KMS-11 (cell line): ENCODE measurements around the gene NME7.

Experiments used
- H2AFZ ChIP-seq: fragments of 200-600 bp; sonication (generic); 2 replicates; pipeline ENCODE4 v1.6.1; 2016; ENCODE audit warnings: antibody characterized with exemption, mixed run types, low read depth
- H3K27ac ChIP-seq: fragments of 200-600 bp; sonication (generic); 2 replicates; pipeline ENCODE4 v1.6.1; 2016; ENCODE audit warnings: mild to moderate bottlenecking, mixed run types
- H3K27me3 ChIP-seq: fragments of 200-600 bp; sonication (generic); 2 replicates; pipeline ENCODE4 v1.6.1; 2017; ENCODE audit warnings: mild to moderate bottlenecking, low read depth, mixed run types, moderate library complexity; ENCODE audit not compliant: insufficient read depth
- H3K36me3 ChIP-seq: fragments of 200-600 bp; sonication (generic); 2 replicates; pipeline ENCODE4 v1.6.1; 2017; ENCODE audit warnings: mild to moderate bottlenecking, mixed run types; ENCODE audit not compliant: insufficient read depth
- H3K4me1 ChIP-seq: fragments of 200-600 bp; sonication (generic); 2 replicates; pipeline ENCODE4 v1.6.1; 2016; ENCODE audit warnings: mild to moderate bottlenecking, low read depth, mixed run types; ENCODE audit not compliant: poor library complexity, severe bottlenecking
- H3K4me2 ChIP-seq: fragments of 200-600 bp; sonication (generic); 2 replicates; pipeline ENCODE4 v1.7.0; 2016; ENCODE audit warnings: mild to moderate bottlenecking, mixed run types
- H3K4me3 ChIP-seq: fragments of 200-600 bp; sonication (generic); IDR thresholded peaks from 2 replicates; pipeline ENCODE4 v1.6.1; 2017; ENCODE audit warnings: low read depth, low read length, mixed read lengths; ENCODE audit not compliant: insufficient read depth
- H3K79me2 ChIP-seq: fragments of 200-600 bp; sonication (generic); 2 replicates; pipeline ENCODE4 v1.6.1; 2016; ENCODE audit warnings: low read depth, mixed run types; ENCODE audit not compliant: insufficient read depth
- H3K9ac ChIP-seq: fragments of 200-600 bp; sonication (generic); 2 replicates; pipeline ENCODE4 v1.6.1; 2016; ENCODE audit warnings: mild to moderate bottlenecking, mixed run types
- H4K20me1 ChIP-seq: fragments of 200-600 bp; sonication (generic); 2 replicates; pipeline ENCODE4 v1.6.1; 2016; ENCODE audit warnings: mild to moderate bottlenecking, mixed run types; ENCODE audit not compliant: insufficient read depth
- CTCF ChIP-seq: fragments of 200-600 bp; sonication (generic); conservative IDR thresholded peaks from 2 replicates; pipeline ENCODE4 v1.6.1; 2017; ENCODE audit warnings: low read depth, mild to moderate bottlenecking, antibody characterized with exemption, low read length, moderate library complexity, mixed read lengths

NME7 gene

GRCh38 chr1:169271098-169271497 lies 96.5 kb downstream of the NME7 start:
- H4K20me1 ChIP-seq: no peaks in the 10 kb centered on the region
- H2AFZ ChIP-seq: no peak overlapping the region
- no peak overlapping the region for H3K27ac ChIP-seq
- H3K4me1 ChIP-seq: no peaks in the 10 kb centered on the region
- H3K4me2 ChIP-seq: no peak overlapping the region
- no peak overlapping the region for H3K4me3 ChIP-seq
- no peak overlapping the region for H3K9ac ChIP-seq
- TF ChIP-seq CTCF: no peak
- H3K27me3 ChIP-seq: no peaks in the 10 kb centered on the region
- no peaks in the 10 kb centered on the region for H3K36me3 ChIP-seq
- no peaks in the 10 kb centered on the region for H3K79me2 ChIP-seq

- Histone ChIP-seq H3K9ac (no peak overlapping the region), H3K27ac (no peak overlapping the region), H3K27me3 (no peaks in the 10 kb centered on the region), H2AFZ (no peak overlapping the region), H3K4me1 (no peaks in the 10 kb centered on the region), H4K20me1 (no peaks in the 10 kb centered on the region), H3K4me3 (no peak overlapping the region), H3K79me2 (no peaks in the 10 kb centered on the region), H3K4me2 (no peak overlapping the region), H3K36me3 (no peaks in the 10 kb centered on the region)
- TF ChIP-seq CTCF: no peak
These were observed 101.5 kb downstream of the NME7 start for GRCh38 chr1:169266133-169266532.

- H3K27ac ChIP-seq: no peak overlapping the region
- no peak for TF ChIP-seq CTCF
These were observed 104.5 kb downstream of the NME7 start for GRCh38 chr1:169263059-169263458.

GRCh38 chr1:169261884-169262283 lies 105.7 kb downstream of the NME7 start:
- no peak overlapping the region for H3K27ac ChIP-seq
- no peaks in the 10 kb centered on the region for H3K79me2 ChIP-seq
- H3K4me3 ChIP-seq: no peak overlapping the region
- no peak overlapping the region for H2AFZ ChIP-seq
- no peaks in the 10 kb centered on the region; the same call in 1 of the 2 replicates for H3K36me3 ChIP-seq
- no peaks in the 10 kb centered on the region for H3K27me3 ChIP-seq
- H4K20me1 ChIP-seq: no peaks in the 10 kb centered on the region; the same call in 1 of the 2 replicates
- no peak overlapping the region for H3K4me2 ChIP-seq
- no peak overlapping the region for H3K9ac ChIP-seq
- TF ChIP-seq CTCF: no peak
- no peaks in the 10 kb centered on the region for H3K4me1 ChIP-seq

More at GRCh38 chr1:169263059-169263458, 104.5 kb downstream of the NME7 start:
- H4K20me1 ChIP-seq: no peaks in the 10 kb centered on the region; the same call in 1 of the 2 replicates
- H3K4me2 ChIP-seq: no peak overlapping the region
- H3K9ac ChIP-seq: no peak overlapping the region
- no peaks in the 10 kb centered on the region for H3K79me2 ChIP-seq
- H2AFZ ChIP-seq: no peak overlapping the region
- H3K4me1 ChIP-seq: no peaks in the 10 kb centered on the region
- H3K27me3 ChIP-seq: no peaks in the 10 kb centered on the region
- H3K4me3 ChIP-seq: no peak overlapping the region
- H3K36me3 ChIP-seq: no peaks in the 10 kb centered on the region
